ENCODE data around the gene KCNMB2.

GRCh38 chr3:178718995-178719635 lies 182.9 kb downstream of the KCNMB2 start:
- TF ChIP-seq CTCF (IDR thresholded peaks at IDR 0.05) = no peak
- no peak for TF ChIP-seq POLR2A (IDR thresholded peaks at IDR 0.05)

All from right lobe of liver (tissue), 4 donors.